ENCODE results near the gene CADM4. TPM values are rescaled to one million over a fixed set of nuclear protein-coding genes. Genes with fewer than 3 reads are reported as not detected.

Gene CADM4
- total and polyA plus RNA-seq, 4 donors: 0.47 to 4.9 (median 3.3) TPM

DNA sequence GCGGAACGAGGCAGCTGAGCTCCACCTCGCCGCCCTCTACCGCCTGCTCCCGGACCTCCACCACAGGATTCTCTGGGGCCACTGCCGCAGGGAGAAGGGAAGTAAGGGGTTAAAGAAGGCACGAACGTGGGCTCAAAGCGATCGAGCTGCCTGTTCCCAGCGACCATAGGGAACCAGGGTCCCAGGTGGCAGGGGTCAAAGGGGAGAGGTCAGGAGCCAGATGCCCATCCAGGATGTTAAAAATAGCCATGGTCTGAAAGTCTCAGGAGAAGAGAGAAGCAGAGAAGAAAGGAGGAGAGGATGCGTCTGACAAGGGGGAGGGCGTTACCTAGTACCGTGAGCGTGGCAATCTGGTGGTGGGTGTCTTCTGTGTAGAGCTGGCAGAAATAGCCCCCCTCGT is 12.8 kb downstream of the CADM4 start:
- Histone ChIP-seq H3K9ac (ENCODE audit: low read depth in 1 of 2, low read length in 2 of 2) (no peak overlapping the region), H3K4me1 (ENCODE audit: control insufficient read depth in 4 of 4, insufficient read depth in 4 of 4, low read length in 3 of 4) (no peaks in the 10 kb centered on the region), H3K27me3 (ENCODE audit: control insufficient read depth in 4 of 4, insufficient read depth in 4 of 4, low read length in 3 of 4) (no peaks in the 10 kb centered on the region), H3K4me3 (ENCODE audit: low read depth in 1 of 3, low read length in 3 of 3) (no peak overlapping the region), H3K27ac (ENCODE audit: low read depth in 1 of 2, low read length in 2 of 2) (no peak overlapping the region), H3K36me3 (ENCODE audit: control insufficient read depth in 4 of 4, insufficient read depth in 3 of 4, low read depth in 1 of 4, low read length in 3 of 4) (no peaks in the 10 kb centered on the region), H3K9me3 (ENCODE audit: control insufficient read depth in 4 of 4, low read length in 3 of 4) (no peaks in the 10 kb centered on the region)
- WGBS: 59% methylated on average over 17 of the region's 17 CpGs
- TF ChIP-seq FOXA2 (IDR thresholded peaks at IDR 0.05): no peak
- TF ChIP-seq, protein P1, sequence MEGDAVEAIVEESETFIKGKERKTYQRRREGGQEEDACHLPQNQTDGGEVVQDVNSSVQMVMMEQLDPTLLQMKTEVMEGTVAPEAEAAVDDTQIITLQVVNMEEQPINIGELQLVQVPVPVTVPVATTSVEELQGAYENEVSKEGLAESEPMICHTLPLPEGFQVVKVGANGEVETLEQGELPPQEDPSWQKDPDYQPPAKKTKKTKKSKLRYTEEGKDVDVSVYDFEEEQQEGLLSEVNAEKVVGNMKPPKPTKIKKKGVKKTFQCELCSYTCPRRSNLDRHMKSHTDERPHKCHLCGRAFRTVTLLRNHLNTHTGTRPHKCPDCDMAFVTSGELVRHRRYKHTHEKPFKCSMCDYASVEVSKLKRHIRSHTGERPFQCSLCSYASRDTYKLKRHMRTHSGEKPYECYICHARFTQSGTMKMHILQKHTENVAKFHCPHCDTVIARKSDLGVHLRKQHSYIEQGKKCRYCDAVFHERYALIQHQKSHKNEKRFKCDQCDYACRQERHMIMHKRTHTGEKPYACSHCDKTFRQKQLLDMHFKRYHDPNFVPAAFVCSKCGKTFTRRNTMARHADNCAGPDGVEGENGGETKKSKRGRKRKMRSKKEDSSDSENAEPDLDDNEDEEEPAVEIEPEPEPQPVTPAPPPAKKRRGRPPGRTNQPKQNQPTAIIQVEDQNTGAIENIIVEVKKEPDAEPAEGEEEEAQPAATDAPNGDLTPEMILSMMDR (IDR thresholded peaks at IDR 0.05; ENCODE audit: low read depth, low read length, missing input control): no peak
- TF ChIP-seq REST (IDR thresholded peaks at IDR 0.05): no peak
- no peak for TF ChIP-seq ZBTB33 (IDR thresholded peaks at IDR 0.05)
- TF ChIP-seq YY1 (IDR thresholded peaks at IDR 0.05): no peak
- DNase-seq (ENCODE audit: low spot score): no peak

DNA sequence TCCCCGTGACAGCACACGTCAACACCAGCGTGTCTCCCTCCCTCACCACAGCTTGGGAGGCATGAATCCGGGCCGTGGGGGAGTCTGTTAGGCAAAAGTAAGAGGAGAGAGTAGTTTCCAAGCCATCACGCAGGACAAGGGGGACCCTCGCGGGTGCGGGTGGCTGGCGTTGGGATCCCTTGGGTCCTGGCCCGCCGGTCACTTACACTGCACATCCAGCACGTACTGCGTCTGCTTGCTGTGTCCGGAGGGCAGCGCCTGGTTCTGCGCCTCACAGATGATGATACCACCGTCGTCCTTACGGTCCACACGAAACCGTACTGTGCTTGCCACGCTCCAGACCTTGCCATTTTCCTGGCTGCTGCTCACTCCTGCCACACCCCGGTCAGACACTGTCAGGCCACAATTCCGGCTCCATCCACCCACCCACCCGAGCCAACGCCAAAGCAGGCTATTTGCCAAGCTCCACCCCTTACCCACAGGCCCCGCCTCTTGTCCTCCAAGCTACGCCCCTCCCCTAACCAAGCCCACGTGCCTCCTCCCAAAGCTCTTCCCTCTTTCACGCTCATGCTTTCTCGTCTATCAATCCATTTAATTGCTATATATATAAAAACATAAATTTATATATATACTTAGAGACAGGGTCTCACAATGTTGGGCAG is 13.6 kb downstream of the CADM4 start:
- H3K4me3 ChIP-seq (ENCODE audit: low read depth in 1 of 3, low read length in 3 of 3): no peak overlapping the region

More for the DNA sequence above, 13.6 kb downstream of the CADM4 start:
- H3K9me3 ChIP-seq (ENCODE audit: control insufficient read depth in 4 of 4, low read length in 3 of 4): no peaks in the 10 kb centered on the region
- H3K27ac ChIP-seq (ENCODE audit: low read depth in 1 of 2, low read length in 2 of 2): no peak overlapping the region
- H3K4me1 ChIP-seq (ENCODE audit: control insufficient read depth in 4 of 4, insufficient read depth in 4 of 4, low read length in 3 of 4): no peaks in the 10 kb centered on the region
- WGBS: 81% methylated on average over 32 of the region's 32 CpGs
- no peak overlapping the region for H3K9ac ChIP-seq (ENCODE audit: low read depth in 1 of 2, low read length in 2 of 2)
- TF ChIP-seq HNF4G (IDR thresholded peaks at IDR 0.05) (no peak), YY1 (IDR thresholded peaks at IDR 0.05) (no peak), ATF3 (IDR thresholded peaks at IDR 0.05) (no peak), RXRA (IDR thresholded peaks at IDR 0.05) (no peak), TAF1 (conservative IDR thresholded peaks at IDR 0.05) (no peak), MAX (IDR thresholded peaks at IDR 0.05) (no peak), FOXA2 (IDR thresholded peaks at IDR 0.05) (no peak), RAD21 (IDR thresholded peaks at IDR 0.05) (no peak), EGR1 (IDR thresholded peaks at IDR 0.05; ENCODE audit: low read depth in 2 of 2) (no peak), GABPA (IDR thresholded peaks at IDR 0.05 in 1 of 2, conservative IDR thresholded peaks at IDR 0.05 in 1 of 2) (no peak), JUND (IDR thresholded peaks at IDR 0.05) (no peak), NR2F2 (IDR thresholded peaks at IDR 0.05) (no peak), ZBTB33 (IDR thresholded peaks at IDR 0.05) (no peak)
- TF ChIP-seq, protein P1 (IDR thresholded peaks at IDR 0.05; ENCODE audit: low read depth, low read length, missing input control): no peak
- H3K36me3 ChIP-seq (ENCODE audit: control insufficient read depth in 4 of 4, insufficient read depth in 3 of 4, low read depth in 1 of 4, low read length in 3 of 4): no peaks in the 10 kb centered on the region
- no peaks in the 10 kb centered on the region for H3K27me3 ChIP-seq (ENCODE audit: control insufficient read depth in 4 of 4, insufficient read depth in 4 of 4, low read length in 3 of 4)
- DNase-seq (ENCODE audit: low spot score): peak; percentile 62

All from liver (tissue), 9 donors.